ENCODE results near the gene SKIDA1.

DNA sequence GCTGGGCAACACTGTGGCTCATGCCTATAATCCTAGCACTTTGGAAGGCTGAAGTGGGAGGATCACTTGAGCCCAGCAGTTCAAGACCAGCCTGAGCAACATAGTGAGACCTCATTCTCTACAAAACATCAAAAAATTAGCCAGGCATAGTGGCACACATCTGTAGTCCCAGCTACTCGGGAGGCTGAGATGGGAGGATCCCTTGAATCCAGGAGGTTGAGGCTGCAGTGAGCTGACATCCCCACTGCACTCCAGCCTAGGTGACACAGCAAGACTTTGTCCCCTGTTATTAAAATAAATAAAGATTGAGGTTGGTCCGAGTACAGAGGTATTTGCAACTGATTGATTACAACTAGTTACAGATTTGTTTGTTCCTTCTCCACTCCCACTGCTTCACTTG lies 44.1 kb downstream of the SKIDA1 start:
- TF ChIP-seq REPIN1 (tag by site-specific recombination; IDR thresholded peaks at IDR 0.05; ENCODE audit: low read depth) = no peak
- no peak for TF ChIP-seq ZBTB1 (tag by site-specific recombination; IDR thresholded peaks at IDR 0.05)
- TF ChIP-seq, protein P1, sequence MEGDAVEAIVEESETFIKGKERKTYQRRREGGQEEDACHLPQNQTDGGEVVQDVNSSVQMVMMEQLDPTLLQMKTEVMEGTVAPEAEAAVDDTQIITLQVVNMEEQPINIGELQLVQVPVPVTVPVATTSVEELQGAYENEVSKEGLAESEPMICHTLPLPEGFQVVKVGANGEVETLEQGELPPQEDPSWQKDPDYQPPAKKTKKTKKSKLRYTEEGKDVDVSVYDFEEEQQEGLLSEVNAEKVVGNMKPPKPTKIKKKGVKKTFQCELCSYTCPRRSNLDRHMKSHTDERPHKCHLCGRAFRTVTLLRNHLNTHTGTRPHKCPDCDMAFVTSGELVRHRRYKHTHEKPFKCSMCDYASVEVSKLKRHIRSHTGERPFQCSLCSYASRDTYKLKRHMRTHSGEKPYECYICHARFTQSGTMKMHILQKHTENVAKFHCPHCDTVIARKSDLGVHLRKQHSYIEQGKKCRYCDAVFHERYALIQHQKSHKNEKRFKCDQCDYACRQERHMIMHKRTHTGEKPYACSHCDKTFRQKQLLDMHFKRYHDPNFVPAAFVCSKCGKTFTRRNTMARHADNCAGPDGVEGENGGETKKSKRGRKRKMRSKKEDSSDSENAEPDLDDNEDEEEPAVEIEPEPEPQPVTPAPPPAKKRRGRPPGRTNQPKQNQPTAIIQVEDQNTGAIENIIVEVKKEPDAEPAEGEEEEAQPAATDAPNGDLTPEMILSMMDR (tag by site-specific recombination; IDR thresholded peaks at IDR 0.05) = no peak
- TF ChIP-seq ZNF274 (IDR thresholded peaks at IDR 0.05; ENCODE audit: low read length) = no peak
- TF ChIP-seq ZNF274 (tag by site-specific recombination; IDR thresholded peaks at IDR 0.05; ENCODE audit: borderline replicate concordance) = no peak
- TF ChIP-seq, protein P2, sequence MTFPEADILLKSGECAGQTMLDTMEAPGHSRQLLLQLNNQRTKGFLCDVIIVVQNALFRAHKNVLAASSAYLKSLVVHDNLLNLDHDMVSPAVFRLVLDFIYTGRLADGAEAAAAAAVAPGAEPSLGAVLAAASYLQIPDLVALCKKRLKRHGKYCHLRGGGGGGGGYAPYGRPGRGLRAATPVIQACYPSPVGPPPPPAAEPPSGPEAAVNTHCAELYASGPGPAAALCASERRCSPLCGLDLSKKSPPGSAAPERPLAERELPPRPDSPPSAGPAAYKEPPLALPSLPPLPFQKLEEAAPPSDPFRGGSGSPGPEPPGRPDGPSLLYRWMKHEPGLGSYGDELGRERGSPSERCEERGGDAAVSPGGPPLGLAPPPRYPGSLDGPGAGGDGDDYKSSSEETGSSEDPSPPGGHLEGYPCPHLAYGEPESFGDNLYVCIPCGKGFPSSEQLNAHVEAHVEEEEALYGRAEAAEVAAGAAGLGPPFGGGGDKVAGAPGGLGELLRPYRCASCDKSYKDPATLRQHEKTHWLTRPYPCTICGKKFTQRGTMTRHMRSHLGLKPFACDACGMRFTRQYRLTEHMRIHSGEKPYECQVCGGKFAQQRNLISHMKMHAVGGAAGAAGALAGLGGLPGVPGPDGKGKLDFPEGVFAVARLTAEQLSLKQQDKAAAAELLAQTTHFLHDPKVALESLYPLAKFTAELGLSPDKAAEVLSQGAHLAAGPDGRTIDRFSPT (tag by site-specific recombination; IDR thresholded peaks at IDR 0.05) = no peak
- TF ChIP-seq, protein P3, sequence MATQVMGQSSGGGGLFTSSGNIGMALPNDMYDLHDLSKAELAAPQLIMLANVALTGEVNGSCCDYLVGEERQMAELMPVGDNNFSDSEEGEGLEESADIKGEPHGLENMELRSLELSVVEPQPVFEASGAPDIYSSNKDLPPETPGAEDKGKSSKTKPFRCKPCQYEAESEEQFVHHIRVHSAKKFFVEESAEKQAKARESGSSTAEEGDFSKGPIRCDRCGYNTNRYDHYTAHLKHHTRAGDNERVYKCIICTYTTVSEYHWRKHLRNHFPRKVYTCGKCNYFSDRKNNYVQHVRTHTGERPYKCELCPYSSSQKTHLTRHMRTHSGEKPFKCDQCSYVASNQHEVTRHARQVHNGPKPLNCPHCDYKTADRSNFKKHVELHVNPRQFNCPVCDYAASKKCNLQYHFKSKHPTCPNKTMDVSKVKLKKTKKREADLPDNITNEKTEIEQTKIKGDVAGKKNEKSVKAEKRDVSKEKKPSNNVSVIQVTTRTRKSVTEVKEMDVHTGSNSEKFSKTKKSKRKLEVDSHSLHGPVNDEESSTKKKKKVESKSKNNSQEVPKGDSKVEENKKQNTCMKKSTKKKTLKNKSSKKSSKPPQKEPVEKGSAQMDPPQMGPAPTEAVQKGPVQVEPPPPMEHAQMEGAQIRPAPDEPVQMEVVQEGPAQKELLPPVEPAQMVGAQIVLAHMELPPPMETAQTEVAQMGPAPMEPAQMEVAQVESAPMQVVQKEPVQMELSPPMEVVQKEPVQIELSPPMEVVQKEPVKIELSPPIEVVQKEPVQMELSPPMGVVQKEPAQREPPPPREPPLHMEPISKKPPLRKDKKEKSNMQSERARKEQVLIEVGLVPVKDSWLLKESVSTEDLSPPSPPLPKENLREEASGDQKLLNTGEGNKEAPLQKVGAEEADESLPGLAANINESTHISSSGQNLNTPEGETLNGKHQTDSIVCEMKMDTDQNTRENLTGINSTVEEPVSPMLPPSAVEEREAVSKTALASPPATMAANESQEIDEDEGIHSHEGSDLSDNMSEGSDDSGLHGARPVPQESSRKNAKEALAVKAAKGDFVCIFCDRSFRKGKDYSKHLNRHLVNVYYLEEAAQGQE (tag by site-specific recombination; IDR thresholded peaks at IDR 0.05) = no peak
